GM10266 (cell line): ENCODE measurements around the gene TIMM10B.

Source experiments
- DNase-seq: peaks from one replicate; pipeline ENCODE4 v3.0.0; 2012; ENCODE audit errors: extremely low spot score
- TF ChIP-seq, protein P1 (sequence below): IDR thresholded peaks from 2 replicates; pipeline ENCODE4 v1.5.1; 2012; ENCODE audit warnings: mild to moderate bottlenecking, low read depth; ENCODE audit not compliant: control insufficient read depth, insufficient read depth; ENCODE audit errors: missing control alignments

The TIMM10B gene, protein sequence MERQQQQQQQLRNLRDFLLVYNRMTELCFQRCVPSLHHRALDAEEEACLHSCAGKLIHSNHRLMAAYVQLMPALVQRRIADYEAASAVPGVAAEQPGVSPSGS

DNA sequence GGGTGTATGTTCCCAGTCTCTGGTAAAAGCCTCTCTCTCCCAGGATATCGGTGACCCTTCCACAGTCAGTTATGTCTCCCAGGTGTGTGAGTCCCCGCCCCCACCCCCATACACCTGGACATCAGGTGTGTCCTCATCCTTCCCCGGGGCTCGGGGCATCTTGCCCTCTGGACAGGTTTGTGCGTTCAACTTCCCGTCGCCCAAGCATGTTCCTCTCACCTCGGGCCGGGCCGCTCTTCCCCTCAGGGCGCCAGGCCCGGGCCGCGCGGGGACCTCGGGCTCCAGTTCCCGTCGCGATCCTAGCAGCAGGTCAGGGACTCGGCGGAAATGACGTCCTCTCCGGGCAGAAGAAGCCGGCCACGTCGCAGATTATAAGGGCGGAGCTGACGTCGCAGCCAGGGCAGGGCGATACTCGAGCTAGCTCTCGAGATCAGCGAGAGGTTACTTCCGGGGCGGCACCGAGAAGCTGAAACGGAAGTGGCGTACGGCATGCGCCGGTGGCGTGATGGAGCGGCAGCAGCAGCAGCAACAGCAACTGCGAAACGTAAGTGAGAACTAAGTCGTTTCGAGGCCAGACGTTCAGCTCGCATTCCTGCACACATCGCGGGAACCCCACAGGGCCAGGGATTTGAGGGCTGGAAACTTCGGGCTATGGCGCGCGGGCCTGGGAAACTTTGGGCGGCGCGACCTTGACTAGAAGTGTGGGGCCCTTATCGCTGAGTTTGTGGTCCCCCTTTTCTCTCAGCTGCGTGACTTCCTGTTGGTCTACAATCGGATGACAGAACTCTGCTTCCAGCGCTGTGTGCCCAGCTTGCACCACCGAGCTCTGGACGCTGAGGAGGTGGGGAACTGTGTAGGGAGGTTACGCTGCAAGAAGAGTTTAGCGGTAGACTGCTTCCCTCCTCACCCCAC, at the start of gene TIMM10B, which contains the start of gene ARFIP2:
TIMM10B (plus strand) TSS at position 490 of the 912 bp plus-strand sequence; CDS start at position 506, 16 bp downstream.
ARFIP2 (minus strand) TSS at position 320 of the 912 bp plus-strand sequence. CDS start 910 bp downstream, outside the sequence.
- peak; percentile 96 for DNase-seq
- TF ChIP-seq, protein P1, sequence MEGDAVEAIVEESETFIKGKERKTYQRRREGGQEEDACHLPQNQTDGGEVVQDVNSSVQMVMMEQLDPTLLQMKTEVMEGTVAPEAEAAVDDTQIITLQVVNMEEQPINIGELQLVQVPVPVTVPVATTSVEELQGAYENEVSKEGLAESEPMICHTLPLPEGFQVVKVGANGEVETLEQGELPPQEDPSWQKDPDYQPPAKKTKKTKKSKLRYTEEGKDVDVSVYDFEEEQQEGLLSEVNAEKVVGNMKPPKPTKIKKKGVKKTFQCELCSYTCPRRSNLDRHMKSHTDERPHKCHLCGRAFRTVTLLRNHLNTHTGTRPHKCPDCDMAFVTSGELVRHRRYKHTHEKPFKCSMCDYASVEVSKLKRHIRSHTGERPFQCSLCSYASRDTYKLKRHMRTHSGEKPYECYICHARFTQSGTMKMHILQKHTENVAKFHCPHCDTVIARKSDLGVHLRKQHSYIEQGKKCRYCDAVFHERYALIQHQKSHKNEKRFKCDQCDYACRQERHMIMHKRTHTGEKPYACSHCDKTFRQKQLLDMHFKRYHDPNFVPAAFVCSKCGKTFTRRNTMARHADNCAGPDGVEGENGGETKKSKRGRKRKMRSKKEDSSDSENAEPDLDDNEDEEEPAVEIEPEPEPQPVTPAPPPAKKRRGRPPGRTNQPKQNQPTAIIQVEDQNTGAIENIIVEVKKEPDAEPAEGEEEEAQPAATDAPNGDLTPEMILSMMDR, result no peak

DNA sequence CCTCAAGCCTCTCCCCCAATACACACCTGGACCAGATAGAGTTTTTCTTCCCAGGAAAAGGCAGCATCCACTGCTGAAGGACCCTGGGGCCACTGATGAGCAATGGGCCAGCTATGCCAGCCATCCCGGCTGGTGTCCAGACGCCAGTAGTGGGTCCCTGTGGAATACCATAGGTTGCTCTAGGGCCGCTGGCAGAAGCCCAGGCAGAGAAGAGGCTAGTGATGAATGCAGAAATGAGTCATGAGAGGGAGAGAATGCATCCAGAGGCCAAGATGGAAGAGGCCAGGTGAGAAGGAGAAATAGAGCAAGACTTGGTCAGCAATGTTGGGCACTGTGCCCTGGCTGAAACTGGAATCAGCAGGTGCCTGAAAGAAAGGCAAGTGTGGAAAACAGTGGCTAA, 49.4 kb upstream of the TIMM10B start:
- TF ChIP-seq, protein P1, result no peak
- no peak for DNase-seq

DNA sequence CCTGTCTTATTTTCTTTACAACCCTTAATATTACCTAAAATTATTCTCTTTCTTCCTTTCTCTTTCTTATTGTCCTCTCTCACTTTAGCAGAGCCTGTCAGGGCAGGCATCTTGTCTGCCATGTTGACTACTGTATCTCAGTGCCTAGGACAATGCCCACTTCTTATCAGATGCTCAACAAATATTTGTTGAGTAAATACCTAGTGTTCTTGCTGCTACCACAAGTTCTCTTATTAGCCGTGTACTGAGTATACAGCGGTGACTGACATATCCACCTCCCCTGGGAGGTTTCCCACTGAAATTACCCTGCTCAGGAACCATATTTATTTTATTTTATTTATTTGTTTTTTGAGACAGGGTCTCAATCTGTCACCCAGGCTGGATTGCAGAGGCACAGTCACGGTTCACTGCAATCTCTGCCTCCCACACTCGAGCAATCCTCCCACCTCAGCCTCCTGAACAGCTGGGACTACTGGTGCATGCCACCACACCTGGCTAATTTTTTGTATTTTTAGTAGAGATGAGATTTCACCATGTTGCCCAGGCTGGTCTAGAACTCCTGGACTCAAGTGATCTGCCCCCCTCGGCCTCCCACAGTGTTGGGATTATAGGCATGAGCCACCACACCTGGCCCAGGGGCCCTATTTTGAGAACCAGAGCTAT, 47.2 kb upstream of the TIMM10B start:
- TF ChIP-seq, protein P1, result no peak
- no peak for DNase-seq

DNA sequence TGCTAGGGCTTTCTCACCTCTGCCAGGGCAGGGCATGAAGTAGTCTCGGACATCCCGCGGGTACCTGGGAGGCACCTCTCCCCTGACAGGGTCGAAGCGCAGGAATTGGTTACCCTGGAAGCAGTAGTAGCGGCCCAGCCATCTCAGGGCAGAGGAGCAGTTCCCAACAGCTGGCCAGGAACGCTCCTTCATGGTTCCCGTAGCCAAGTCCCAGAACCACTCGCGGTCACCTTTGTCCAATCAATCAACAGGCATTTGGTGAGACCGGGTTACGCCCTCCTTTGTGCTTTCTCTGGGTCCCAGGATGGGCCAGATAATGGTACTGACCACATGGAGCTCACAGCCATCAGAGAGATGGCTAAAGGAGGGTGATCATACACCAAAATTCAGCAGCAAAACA, 43.9 kb upstream of the TIMM10B start:
- TF ChIP-seq, protein P1, result no peak
- no peak for DNase-seq

DNA sequence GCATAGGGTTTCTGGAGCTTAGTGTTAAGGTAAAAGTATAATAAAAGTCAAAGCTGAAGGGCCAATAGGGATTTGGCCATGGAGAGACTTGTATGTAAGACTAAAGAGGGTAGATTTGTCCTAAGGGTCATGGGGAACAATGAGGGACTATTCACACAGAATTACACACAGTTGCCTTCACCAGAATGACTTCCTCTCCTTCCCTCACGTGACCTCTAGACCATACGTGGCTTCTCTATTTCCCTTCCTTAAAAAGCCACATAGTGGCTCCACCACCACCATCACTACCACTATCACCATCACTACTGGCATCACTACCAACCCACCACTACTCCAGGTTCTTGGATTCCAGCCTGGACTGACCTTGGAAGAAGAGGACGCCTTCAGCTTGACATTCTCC, 43.3 kb upstream of the TIMM10B start:
- DNase-seq, result no peak
- TF ChIP-seq, protein P1, result no peak

DNA sequence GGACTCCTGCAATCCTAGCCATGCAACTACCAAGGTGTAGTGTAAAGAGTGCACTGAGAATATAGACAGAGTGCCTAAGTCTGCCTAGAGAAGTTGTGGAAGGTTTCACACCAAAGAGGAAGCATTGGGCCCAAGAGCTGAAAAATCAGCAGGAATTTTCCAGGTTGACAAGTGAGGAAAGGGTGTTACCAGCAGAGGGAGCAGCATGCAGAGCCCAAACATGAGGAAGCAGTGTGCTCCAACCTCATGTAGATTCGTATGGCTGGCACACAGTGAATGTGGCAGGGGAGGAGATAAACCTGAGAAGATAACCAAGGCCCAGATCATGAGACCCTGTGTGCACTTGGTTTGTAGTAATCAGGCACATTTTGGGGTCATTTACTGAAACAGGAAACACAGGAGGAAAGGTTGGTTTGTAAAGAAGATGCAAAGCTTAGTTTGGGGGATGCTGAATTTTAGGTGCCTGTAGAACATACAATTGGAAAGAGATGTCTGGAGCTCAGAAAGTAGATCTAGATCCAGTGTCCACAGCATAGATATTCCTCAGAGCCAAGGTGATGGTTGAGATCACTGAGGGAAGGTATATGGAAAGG, 42.2 kb upstream of the TIMM10B start:
- TF ChIP-seq, protein P1, result peak; percentile 57
- DNase-seq, result no peak
